GM18907 (cell line): ENCODE data around the gene POFUT2.

ENCODE experiments used
- ATAC-seq: cut with Tn5 transposase; IDR thresholded peaks from one replicate; pipeline ENCODE4 v1.9.1; 2021; ENCODE audit warnings: mild to moderate bottlenecking, moderate library complexity; ENCODE audit not compliant: unreplicated experiment

Gene POFUT2

GRCh38 chr21:45264912-45265515 is 22.7 kb downstream of the POFUT2 start:
- no peak for ATAC-seq

GRCh38 chr21:45264146-45264911 is 23.4 kb downstream of the POFUT2 start:
- ATAC-seq = no peak

- no peak for ATAC-seq
These were observed 24.2 kb downstream of the POFUT2 start for GRCh38 chr21:45263534-45263933.

- no peak for ATAC-seq
These were observed 25.1 kb downstream of the POFUT2 start for GRCh38 chr21:45262616-45263015.

- ATAC-seq = no peak
These were observed 25.6 kb downstream of the POFUT2 start for GRCh38 chr21:45262041-45262581.

- ATAC-seq = no peak
These were observed 26.6 kb downstream of the POFUT2 start for GRCh38 chr21:45261093-45261492.

- no peak for ATAC-seq
These were observed 27.4 kb downstream of the POFUT2 start for GRCh38 chr21:45260191-45260825.

GRCh38 chr21:45259206-45259840 is 28.4 kb downstream of the POFUT2 start:
- ATAC-seq = no peak

GRCh38 chr21:45258466-45258865 is 29.2 kb downstream of the POFUT2 start:
- ATAC-seq = no peak

GRCh38 chr21:45257673-45258341 is 29.9 kb downstream of the POFUT2 start:
- ATAC-seq = no peak

GRCh38 chr21:45256912-45257672 is 30.6 kb downstream of the POFUT2 start:
- ATAC-seq = no peak

GRCh38 chr21:45256021-45256911 is 31.4 kb downstream of the POFUT2 start:
- no peak for ATAC-seq

GRCh38 chr21:45255381-45256020 is 32.2 kb downstream of the POFUT2 start:
- no peak for ATAC-seq

- ATAC-seq = no peak
These were observed 33.2 kb downstream of the POFUT2 start for GRCh38 chr21:45254460-45254930.

- no peak for ATAC-seq
These were observed 33.8 kb downstream of the POFUT2 start for GRCh38 chr21:45253633-45254459.

- no peak for ATAC-seq
These were observed 34.5 kb downstream of the POFUT2 start for GRCh38 chr21:45253180-45253579.

GRCh38 chr21:45252448-45252925 is 35.2 kb downstream of the POFUT2 start:
- no peak for ATAC-seq
